Thyroid gland (tissue), 4 donors: Measurements from ENCODE around the gene TRIM49D2.
"Not testable (repeated sequence)": the region's sequence is repeated elsewhere in the genome, so short reads cannot be mapped to it uniquely, and the experiment has no call there.

Source experiments
- CTCF ChIP-seq, 6 experiments: fragments of 200-600 bp in 3 of 6; fragments of 450-650 bp in 3 of 6; sonication (generic) in 3 of 6; IDR thresholded peaks; one replicate each; pipeline ENCODE4 v1.5.1; 2016 to 2019; ENCODE audit warnings: antibody characterized with exemption in 6 of 6, mild to moderate bottlenecking in 2 of 6, inconsistent platforms in 1 of 6, moderate library complexity in 1 of 6
- POLR2A ChIP-seq, 2 donors: fragments of 450-650 bp; IDR thresholded peaks; one replicate each; pipeline ENCODE4 v1.6.1; 2017; ENCODE audit warnings: antibody characterized with exemption in 2 of 2, mild to moderate bottlenecking in 2 of 2, moderate library complexity in 1 of 2

- not testable (repeated sequence) for TF ChIP-seq CTCF, POLR2A (IDR thresholded peaks at IDR 0.05)
These were observed 30.6 kb upstream of the TRIM49D2 start for GRCh38 chr11:89893245-89893644.
